ENCODE results near the gene SH3BP5L. TPM values are rescaled to one million over a fixed set of nuclear protein-coding genes. Genes with fewer than 3 reads are reported as not detected.

SH3BP5L gene
- total and polyA plus RNA-seq, 2 of the 13 experiments (the other 11 are each of a cell fraction or from before 2014, with no cell fraction given) = 10.3 to 14.9 TPM

- TF ChIP-seq HNF4A (CRISPR knock-in tag; IDR thresholded peaks at IDR 0.05) (0 out of 2 replicates have a peak, but pooled peaks have one; percentile 4), WIZ (CRISPR knock-in tag; IDR thresholded peaks at IDR 0.05) (0 out of 2 replicates have a peak, but pooled peaks have one; percentile 17), RFX1 (IDR thresholded peaks at IDR 0.05) (no peak), ZFP90 (CRISPR knock-in tag; IDR thresholded peaks at IDR 0.05; ENCODE audit: borderline replicate concordance) (no peak), TMF1 (CRISPR knock-in tag; IDR thresholded peaks at IDR 0.05; ENCODE audit: low read depth) (no peak), KDM1A (CRISPR knock-in tag; IDR thresholded peaks at IDR 0.05) (no peak), MAZ (IDR thresholded peaks at IDR 0.05; ENCODE audit: borderline replicate concordance, low read depth, low read length) (peak; percentile 94; the same call in 1 of the 2 replicates), MAZ (CRISPR knock-in tag; IDR thresholded peaks at IDR 0.05; ENCODE audit: low read depth) (no peak), TEAD2 (CRISPR knock-in tag; IDR thresholded peaks at IDR 0.05) (no peak), ZC3H13 (CRISPR knock-in tag; IDR thresholded peaks at IDR 0.05) (peak; percentile 67; the same call in 1 of the 2 replicates), ZNF276 (CRISPR knock-in tag; IDR thresholded peaks at IDR 0.05; ENCODE audit: low read depth) (0 out of 2 replicates have a peak, but pooled peaks have one; percentile 10), NONO (IDR thresholded peaks at IDR 0.05) (no peak), NONO (CRISPR knock-in tag; conservative IDR thresholded peaks at IDR 0.05) (peak; percentile 31; the same call in 1 of the 2 replicates), SP2 (CRISPR knock-in tag; IDR thresholded peaks at IDR 0.05) (peak; percentile 94), ZNF577 (CRISPR knock-in tag; IDR thresholded peaks at IDR 0.05; ENCODE audit: borderline replicate concordance, low read depth) (no peak), TOE1 (CRISPR knock-in tag; IDR thresholded peaks at IDR 0.05) (no peak), SNRNP70 (IDR thresholded peaks at IDR 0.05; ENCODE audit: low read depth, low read length) (no peak), BCLAF1 (IDR thresholded peaks at IDR 0.05) (no peak), SIN3A (IDR thresholded peaks at IDR 0.05; ENCODE audit: borderline replicate concordance, low read depth, low read length) (peak; percentile 67; the same call in 1 of the 2 replicates), SAFB2 (CRISPR knock-in tag; IDR thresholded peaks at IDR 0.05; ENCODE audit: borderline replicate concordance, low read depth) (0 out of 2 replicates have a peak, but pooled peaks have one; percentile 5), GATAD1 (CRISPR knock-in tag; IDR thresholded peaks at IDR 0.05) (peak; percentile 21; the same call in 1 of the 2 replicates), NCOR1 (IDR thresholded peaks at IDR 0.05; ENCODE audit: borderline replicate concordance, low read length) (no peak), PAF1 (CRISPR knock-in tag; IDR thresholded peaks at IDR 0.05) (no peak)
- TF ChIP-seq, protein P1, sequence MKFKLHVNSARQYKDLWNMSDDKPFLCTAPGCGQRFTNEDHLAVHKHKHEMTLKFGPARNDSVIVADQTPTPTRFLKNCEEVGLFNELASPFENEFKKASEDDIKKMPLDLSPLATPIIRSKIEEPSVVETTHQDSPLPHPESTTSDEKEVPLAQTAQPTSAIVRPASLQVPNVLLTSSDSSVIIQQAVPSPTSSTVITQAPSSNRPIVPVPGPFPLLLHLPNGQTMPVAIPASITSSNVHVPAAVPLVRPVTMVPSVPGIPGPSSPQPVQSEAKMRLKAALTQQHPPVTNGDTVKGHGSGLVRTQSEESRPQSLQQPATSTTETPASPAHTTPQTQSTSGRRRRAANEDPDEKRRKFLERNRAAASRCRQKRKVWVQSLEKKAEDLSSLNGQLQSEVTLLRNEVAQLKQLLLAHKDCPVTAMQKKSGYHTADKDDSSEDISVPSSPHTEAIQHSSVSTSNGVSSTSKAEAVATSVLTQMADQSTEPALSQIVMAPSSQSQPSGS (CRISPR knock-in tag; IDR thresholded peaks at IDR 0.05) = peak; percentile 37; the same call in 1 of the 2 replicates
- TF ChIP-seq, protein P2, sequence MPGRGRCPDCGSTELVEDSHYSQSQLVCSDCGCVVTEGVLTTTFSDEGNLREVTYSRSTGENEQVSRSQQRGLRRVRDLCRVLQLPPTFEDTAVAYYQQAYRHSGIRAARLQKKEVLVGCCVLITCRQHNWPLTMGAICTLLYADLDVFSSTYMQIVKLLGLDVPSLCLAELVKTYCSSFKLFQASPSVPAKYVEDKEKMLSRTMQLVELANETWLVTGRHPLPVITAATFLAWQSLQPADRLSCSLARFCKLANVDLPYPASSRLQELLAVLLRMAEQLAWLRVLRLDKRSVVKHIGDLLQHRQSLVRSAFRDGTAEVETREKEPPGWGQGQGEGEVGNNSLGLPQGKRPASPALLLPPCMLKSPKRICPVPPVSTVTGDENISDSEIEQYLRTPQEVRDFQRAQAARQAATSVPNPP (CRISPR knock-in tag; IDR thresholded peaks at IDR 0.05) = no peak
Measured at GRCh38 chr1:248837781-248838356, 12.2 kb upstream of the SH3BP5L start, which contains the start of gene ZNF672 (continued).
